ENCODE results near the gene SBF2.

Gene SBF2

GRCh38 chr11:9735919-9736318 lies 558.1 kb downstream of the SBF2 start:
- no CpG with 5 or more reads among the region's 2 CpGs for WGBS, 2 experiments (ENCODE audit: insufficient coverage in 2 of 2)
- Histone ChIP-seq H3K27ac (ENCODE audit: low read depth, low read length, severe bottlenecking) (no peak overlapping the region), H3K9me3 (ENCODE audit: control insufficient read depth, low read length) (no peaks in the 10 kb centered on the region), H3K4me1 (ENCODE audit: control insufficient read depth, insufficient read depth, low read length, poor library complexity, severe bottlenecking) (peaks cover 5% of the 10 kb centered on the region), H3K36me3 (ENCODE audit: control insufficient read depth, insufficient read depth, low read length) (peaks cover 88% of the 10 kb centered on the region), H3K4me3 (ENCODE audit: extremely low read depth, insufficient read depth, low read length, poor library complexity, severe bottlenecking) (no peak overlapping the region)

- peaks cover 86% of the 10 kb centered on the region for H3K36me3 ChIP-seq (ENCODE audit: control insufficient read depth, insufficient read depth, low read length)
- H3K9me3 ChIP-seq (ENCODE audit: control insufficient read depth, low read length), result no peaks in the 10 kb centered on the region
- no peak overlapping the region for H3K27ac ChIP-seq (ENCODE audit: low read depth, low read length, severe bottlenecking)
- H3K4me3 ChIP-seq (ENCODE audit: extremely low read depth, insufficient read depth, low read length, poor library complexity, severe bottlenecking), result no peak overlapping the region
- WGBS, 2 experiments (ENCODE audit: insufficient coverage in 2 of 2), result 94 to 100% methylated on average over 3 of the region's 3 CpGs
- peaks cover 5% of the 10 kb centered on the region for H3K4me1 ChIP-seq (ENCODE audit: control insufficient read depth, insufficient read depth, low read length, poor library complexity, severe bottlenecking)
Measured at GRCh38 chr11:9735236-9735635, 558.8 kb downstream of the SBF2 start.

GRCh38 chr11:9733212-9733611 lies 560.8 kb downstream of the SBF2 start:
- Histone ChIP-seq H3K36me3 (ENCODE audit: control insufficient read depth, insufficient read depth, low read length) (peaks cover 81% of the 10 kb centered on the region), H3K9me3 (ENCODE audit: control insufficient read depth, low read length) (no peaks in the 10 kb centered on the region), H3K27ac (ENCODE audit: low read depth, low read length, severe bottlenecking) (no peak overlapping the region), H3K4me3 (ENCODE audit: extremely low read depth, insufficient read depth, low read length, poor library complexity, severe bottlenecking) (no peak overlapping the region), H3K4me1 (ENCODE audit: control insufficient read depth, insufficient read depth, low read length, poor library complexity, severe bottlenecking) (peaks cover 5% of the 10 kb centered on the region)
- WGBS, 2 experiments (ENCODE audit: insufficient coverage in 2 of 2), result 92 to 100% methylated on average over 1 to 2 of the region's 3 CpGs

- no peaks in the 10 kb centered on the region for H3K9me3 ChIP-seq (ENCODE audit: control insufficient read depth, low read length)
- peaks cover 5% of the 10 kb centered on the region for H3K4me1 ChIP-seq (ENCODE audit: control insufficient read depth, insufficient read depth, low read length, poor library complexity, severe bottlenecking)
- H3K4me3 ChIP-seq (ENCODE audit: extremely low read depth, insufficient read depth, low read length, poor library complexity, severe bottlenecking), result no peak overlapping the region
- peaks cover 80% of the 10 kb centered on the region for H3K36me3 ChIP-seq (ENCODE audit: control insufficient read depth, insufficient read depth, low read length)
- 86 to 88% methylated on average over 6 to 9 of the region's 11 CpGs for WGBS, 2 experiments (ENCODE audit: insufficient coverage in 2 of 2)
- H3K27ac ChIP-seq (ENCODE audit: low read depth, low read length, severe bottlenecking), result no peak overlapping the region
Measured at GRCh38 chr11:9732453-9732852, 561.6 kb downstream of the SBF2 start.

GRCh38 chr11:9731256-9731655 lies 562.8 kb downstream of the SBF2 start:
- no peak overlapping the region for H3K27ac ChIP-seq (ENCODE audit: low read depth, low read length, severe bottlenecking)
- H3K9me3 ChIP-seq (ENCODE audit: control insufficient read depth, low read length), result no peaks in the 10 kb centered on the region
- no peak overlapping the region for H3K4me3 ChIP-seq (ENCODE audit: extremely low read depth, insufficient read depth, low read length, poor library complexity, severe bottlenecking)
- WGBS, 2 experiments (ENCODE audit: insufficient coverage in 2 of 2), result 86 to 100% methylated on average over 1 of the region's 1 CpG
- peaks cover 5% of the 10 kb centered on the region for H3K4me1 ChIP-seq (ENCODE audit: control insufficient read depth, insufficient read depth, low read length, poor library complexity, severe bottlenecking)
- H3K36me3 ChIP-seq (ENCODE audit: control insufficient read depth, insufficient read depth, low read length), result peaks cover 71% of the 10 kb centered on the region

All from mesodermal cell (in vitro differentiated cells).